Measurements from ENCODE around the gene ANKRD12. TPM values are rescaled to one million over a fixed set of nuclear protein-coding genes. Genes with fewer than 3 reads are reported as not detected.

Gene ANKRD12
- polyA plus RNA-seq, 1 donor from 2014 or later: 32.3 TPM

GRCh38 chr18:9287036-9287435 is 150.5 kb downstream of the ANKRD12 start:
- no peak overlapping the region for H3K9ac ChIP-seq (ENCODE audit: low read length)
- H3K79me2 ChIP-seq (replicated peaks; ENCODE audit: insufficient read depth, low read length): no peaks in the 10 kb centered on the region
- no peak overlapping the region for H3K4me3 ChIP-seq (ENCODE audit: low read length)
- H3K9me3 ChIP-seq (ENCODE audit: low read length): no peaks in the 10 kb centered on the region
- H3K27me3 ChIP-seq (ENCODE audit: insufficient read depth, low read depth, low read length): no peaks in the 10 kb centered on the region
- no peaks in the 10 kb centered on the region for H3F3A ChIP-seq (ENCODE audit: insufficient read depth, low read length, poor library complexity, severe bottlenecking)
- no peaks in the 10 kb centered on the region for H4K20me1 ChIP-seq (ENCODE audit: insufficient read depth)
- H3K27ac ChIP-seq (ENCODE audit: low read length): no peak overlapping the region
- H2AFZ ChIP-seq (ENCODE audit: low read depth, low read length): no peak overlapping the region
- no peak overlapping the region for H3K4me2 ChIP-seq (ENCODE audit: low read length)
- TF ChIP-seq CTCF (IDR thresholded peaks at IDR 0.05; ENCODE audit: poor library complexity, severe bottlenecking): no peak
- TF ChIP-seq EP300 (conservative IDR thresholded peaks at IDR 0.05; ENCODE audit: poor library complexity, severe bottlenecking): no peak
- no peak for TF ChIP-seq SMC3 (conservative IDR thresholded peaks at IDR 0.05; ENCODE audit: poor library complexity)
- TF ChIP-seq REST (IDR thresholded peaks at IDR 0.05; ENCODE audit: borderline replicate concordance): no peak
- no peak for TF ChIP-seq POLR2AphosphoS5 (IDR thresholded peaks at IDR 0.05)
- TF ChIP-seq EZH2 (IDR thresholded peaks at IDR 0.05; ENCODE audit: borderline replicate concordance, insufficient read depth, low read length, poor library complexity, severe bottlenecking): no peak
- no peak for TF ChIP-seq TAF1 (IDR thresholded peaks at IDR 0.05; ENCODE audit: low read depth)
- TF ChIP-seq MXI1 (conservative IDR thresholded peaks at IDR 0.05; ENCODE audit: poor library complexity, severe bottlenecking): no peak
- TF ChIP-seq RAD21 (conservative IDR thresholded peaks at IDR 0.05): no peak
- no peaks in the 10 kb centered on the region for H3K9me2 ChIP-seq (ENCODE audit: insufficient read depth, low read length)
- no peaks in the 10 kb centered on the region for H3K36me3 ChIP-seq (ENCODE audit: insufficient read depth, low read length)

- no peak for TF ChIP-seq TAF1 (IDR thresholded peaks at IDR 0.05; ENCODE audit: low read depth)
- no peak for TF ChIP-seq CTCF (IDR thresholded peaks at IDR 0.05; ENCODE audit: poor library complexity, severe bottlenecking)
- no peak for TF ChIP-seq MXI1 (conservative IDR thresholded peaks at IDR 0.05; ENCODE audit: poor library complexity, severe bottlenecking)
- TF ChIP-seq REST (IDR thresholded peaks at IDR 0.05; ENCODE audit: borderline replicate concordance): no peak
- no peak for TF ChIP-seq POLR2AphosphoS5 (IDR thresholded peaks at IDR 0.05)
- TF ChIP-seq EP300 (conservative IDR thresholded peaks at IDR 0.05; ENCODE audit: poor library complexity, severe bottlenecking): no peak
- no peak for TF ChIP-seq SMC3 (conservative IDR thresholded peaks at IDR 0.05; ENCODE audit: poor library complexity)
- no peak for TF ChIP-seq RAD21 (conservative IDR thresholded peaks at IDR 0.05)
- no peak for TF ChIP-seq EZH2 (IDR thresholded peaks at IDR 0.05; ENCODE audit: borderline replicate concordance, insufficient read depth, low read length, poor library complexity, severe bottlenecking)
- Histone ChIP-seq H3K9ac (ENCODE audit: low read length) (no peak overlapping the region), H3K9me2 (ENCODE audit: insufficient read depth, low read length) (no peaks in the 10 kb centered on the region), H3F3A (ENCODE audit: insufficient read depth, low read length, poor library complexity, severe bottlenecking) (no peaks in the 10 kb centered on the region), H3K36me3 (ENCODE audit: insufficient read depth, low read length) (no peaks in the 10 kb centered on the region), H3K4me2 (ENCODE audit: low read length) (no peak overlapping the region), H3K27me3 (ENCODE audit: insufficient read depth, low read depth, low read length) (no peaks in the 10 kb centered on the region), H3K9me3 (ENCODE audit: low read length) (no peaks in the 10 kb centered on the region), H3K27ac (ENCODE audit: low read length) (no peak overlapping the region), H3K4me3 (ENCODE audit: low read length) (no peak overlapping the region), H4K20me1 (ENCODE audit: insufficient read depth) (no peaks in the 10 kb centered on the region), H2AFZ (ENCODE audit: low read depth, low read length) (no peak overlapping the region), H3K79me2 (replicated peaks; ENCODE audit: insufficient read depth, low read length) (no peaks in the 10 kb centered on the region)
Measured at GRCh38 chr18:9289698-9290097, 153.1 kb downstream of the ANKRD12 start.

All from neural cell (in vitro differentiated cells).